K562 (cell line): ENCODE data around the gene MGA. TPM values are rescaled to one million over a fixed set of nuclear protein-coding genes. Genes with fewer than 3 reads are reported as not detected.

Experiments
- EP300 ChIP-seq: IDR thresholded peaks from 2 replicates; pipeline ENCODE4 v1.6.1; 2012; ENCODE audit warnings: low read length, improper control_type of control experiment
- ETV1 ChIP-seq: fragments of 450-650 bp; conservative IDR thresholded peaks from 2 replicates; pipeline ENCODE4 v1.6.1; 2016; ENCODE audit warnings: missing genetic modification characterization, control low read depth, low read depth, missing compliant biosample characterization
- FOSL1 ChIP-seq: fragments of 200-800 bp; sonication (Bioruptor generic); conservative IDR thresholded peaks from 2 replicates; pipeline ENCODE4 v1.6.1; 2016; ENCODE audit warnings: missing genetic modification characterization, missing compliant biosample characterization
- HNRNPK ChIP-seq: fragments of 200-400 bp; formaldehyde crosslinking; IDR thresholded peaks from one replicate; pipeline ENCODE4 v1.6.1; 2018; ENCODE audit warnings: mild to moderate bottlenecking, low read depth, low read length; ENCODE audit not compliant: poor library complexity, severe bottlenecking
- HNRNPLL ChIP-seq: fragments of 200-400 bp; formaldehyde crosslinking; IDR thresholded peaks from 2 replicates; pipeline ENCODE4 v1.6.1; 2017; ENCODE audit warnings: low read length, low read depth, mild to moderate bottlenecking; ENCODE audit not compliant: poor library complexity, severe bottlenecking
- MCM2 ChIP-seq: fragments of 450-650 bp; IDR thresholded peaks from 2 replicates; pipeline ENCODE4 v1.6.1; 2017; ENCODE audit warnings: low read depth, mild to moderate bottlenecking
- MIER1 ChIP-seq: fragments of 450-650 bp; IDR thresholded peaks from 2 replicates; pipeline ENCODE4 v1.6.1; 2016; ENCODE audit warnings: antibody characterized with exemption, mild to moderate bottlenecking, low read depth
- PML ChIP-seq: IDR thresholded peaks from 2 replicates; pipeline ENCODE4 v1.6.1; 2012; ENCODE audit warnings: low read length, inconsistent platforms
- PRMT5 ChIP-seq: sonication (generic); formaldehyde crosslinking; IDR thresholded peaks from 2 replicates; pipeline ENCODE4 v1.5.0; 2020; ENCODE audit warnings: missing genetic modification reagents
- RBFOX2 ChIP-seq: fragments of 200-400 bp; formaldehyde crosslinking; IDR thresholded peaks from 2 replicates; pipeline ENCODE4 v1.6.1; 2017; ENCODE audit warnings: low read depth, mild to moderate bottlenecking, low read length, moderate library complexity
- RBM17 ChIP-seq: fragments of 200-400 bp; formaldehyde crosslinking; IDR thresholded peaks from 2 replicates; pipeline ENCODE4 v1.6.1; 2017; ENCODE audit warnings: low read depth, mild to moderate bottlenecking, low read length, borderline replicate concordance
- SMAD1 ChIP-seq: fragments of 150-350 bp; IDR thresholded peaks from 2 replicates; pipeline ENCODE4 v1.6.1; 2014; ENCODE audit warnings: low read length, low read depth; ENCODE audit not compliant: partially characterized antibody
- SMARCE1 ChIP-seq: fragments of 450-650 bp; IDR thresholded peaks from 2 replicates; pipeline ENCODE4 v1.7.1; 2016; ENCODE audit warnings: mild to moderate bottlenecking
- ZBTB40 ChIP-seq, 2 experiments: fragments of 450-650 bp in 1 of 2; sonication (generic) in 1 of 2; formaldehyde crosslinking in 1 of 2; IDR thresholded peaks; 2 replicates each; pipeline versions ENCODE4 v1.7.1 to v1.9.0; 2016 to 2022; ENCODE audit warnings: inconsistent platforms in 1 of 2, mild to moderate bottlenecking in 1 of 2, missing genetic modification reagents in 1 of 2
- ZBTB43 ChIP-seq: sonication (generic); formaldehyde crosslinking; IDR thresholded peaks from 2 replicates; pipeline ENCODE4 v1.8.0; 2023; ENCODE audit warnings: mild to moderate bottlenecking, missing genetic modification reagents
- ZFP30 ChIP-seq: fragments of 250-450 bp; sonication (Bioruptor Pico); IDR thresholded peaks from 2 replicates; pipeline ENCODE4 v1.8.0; 2022; ENCODE audit warnings: moderate library complexity, mild to moderate bottlenecking, inconsistent platforms, borderline replicate concordance
- ZNF586 ChIP-seq: fragments of 450-650 bp; formaldehyde crosslinking; conservative IDR thresholded peaks from 2 replicates; pipeline ENCODE4 v1.4.0; 2020; ENCODE audit warnings: mild to moderate bottlenecking, moderate library complexity
- polyA plus RNA-seq, 8 experiments: library from polyadenylated mRNA; depleted of rRNA in 4 of 8; stranded (reverse) in 5 of 8; unstranded in 3 of 8; fragments of >200 nt; fragmentation: Nextera tagmentation in 2 of 8; fragmentation: Illumina TruSeq in 1 of 8; extraction: Ambion mirVana in 2 of 8; extraction: Trizol in 1 of 8; gene quantifications; 2 replicates each; pipeline versions ENCODE4 v1.2.1 to v1.2.3, GENCODE V29; 2011 to 2014; ENCODE audit warnings: inconsistent platforms in 1 of 8, missing spikeins in 1 of 8
- total RNA-seq, 7 experiments: library from RNA; depleted of rRNA in 6 of 7; stranded (reverse); fragments of >200 nt in 6 of 7; fragmentation: Illumina TruSeq in 2 of 7; extraction: Trizol in 2 of 7; gene quantifications; 2 replicates each; pipeline versions ENCODE4 v1.2.1 to v1.2.3, GENCODE V29; 2011 to 2021; ENCODE audit warnings: low replicate concordance in 1 of 7

MGA gene
- total and polyA plus RNA-seq, 9 of the 15 experiments (the other 6 are each of a cell fraction or from before 2014, with no cell fraction given): 4.7 to 56.1 (median 21.1) TPM

- TF ChIP-seq ZBTB40 (IDR thresholded peaks at IDR 0.05) (peak; percentile 66; the same call in 1 of the 2 replicates), ZBTB40 (CRISPR knock-in tag; IDR thresholded peaks at IDR 0.05) (peak; percentile 70; the same call in 1 of the 2 replicates), ZFP30 (no peak), RBM17 (no peak), PML (no peak), SMAD1 (peak; percentile 60), MCM2 (no peak), ETV1 (tag) (no peak), ZBTB43 (CRISPR knock-in tag) (peak; percentile 81; the same call in 1 of the 2 replicates), ZNF586 (CRISPR knock-in tag) (no peak), HNRNPLL (peak; percentile 97), RBFOX2 (peak; percentile 97), PRMT5 (CRISPR knock-in tag) (0 out of 2 replicates have a peak, but pooled peaks have one; percentile 9), EP300 (peak; percentile 42), MIER1 (no peak), FOSL1 (peak; percentile 47; the same call in 1 of the 2 replicates), SMARCE1 (no peak), HNRNPK (no peak)
Measured at GRCh38 chr15:41660235-41661077, at the start of gene MGA (continued).
